PC-9 (cell line): Measurements from ENCODE around the gene MYD88.

Source experiments
- EZH2 ChIP-seq: fragments of 200-600 bp; sonication (generic); IDR thresholded peaks from 2 replicates; pipeline ENCODE4 v1.8.0; 2017; ENCODE audit warnings: antibody characterized with exemption, low read depth
- TF ChIP-seq, protein P1 (sequence below): fragments of 200-600 bp; sonication (generic); conservative IDR thresholded peaks from 2 replicates; pipeline ENCODE4 v1.6.1; 2017; ENCODE audit warnings: mixed run types, antibody characterized with exemption, mild to moderate bottlenecking, moderate library complexity

DNA sequence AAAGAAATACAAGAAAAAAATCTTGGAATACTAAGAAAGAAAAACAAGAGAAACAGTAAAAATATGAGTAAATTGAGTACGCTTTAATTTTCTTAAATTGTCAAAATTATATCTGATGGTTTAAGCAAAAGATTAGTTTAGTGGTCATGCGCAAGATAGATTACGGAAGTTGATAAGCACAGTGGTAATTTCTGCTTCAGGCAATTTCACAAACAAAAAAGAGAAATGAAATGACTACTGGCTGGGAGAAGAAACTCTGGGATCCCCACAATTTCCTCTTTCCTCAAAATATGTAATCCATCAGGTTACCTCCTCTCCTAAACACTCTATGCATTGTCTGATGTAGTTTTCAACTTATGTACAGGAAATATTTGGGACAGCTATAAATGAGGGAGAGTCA lies 9.0 kb downstream of the MYD88 start:
- TF ChIP-seq, protein P1, sequence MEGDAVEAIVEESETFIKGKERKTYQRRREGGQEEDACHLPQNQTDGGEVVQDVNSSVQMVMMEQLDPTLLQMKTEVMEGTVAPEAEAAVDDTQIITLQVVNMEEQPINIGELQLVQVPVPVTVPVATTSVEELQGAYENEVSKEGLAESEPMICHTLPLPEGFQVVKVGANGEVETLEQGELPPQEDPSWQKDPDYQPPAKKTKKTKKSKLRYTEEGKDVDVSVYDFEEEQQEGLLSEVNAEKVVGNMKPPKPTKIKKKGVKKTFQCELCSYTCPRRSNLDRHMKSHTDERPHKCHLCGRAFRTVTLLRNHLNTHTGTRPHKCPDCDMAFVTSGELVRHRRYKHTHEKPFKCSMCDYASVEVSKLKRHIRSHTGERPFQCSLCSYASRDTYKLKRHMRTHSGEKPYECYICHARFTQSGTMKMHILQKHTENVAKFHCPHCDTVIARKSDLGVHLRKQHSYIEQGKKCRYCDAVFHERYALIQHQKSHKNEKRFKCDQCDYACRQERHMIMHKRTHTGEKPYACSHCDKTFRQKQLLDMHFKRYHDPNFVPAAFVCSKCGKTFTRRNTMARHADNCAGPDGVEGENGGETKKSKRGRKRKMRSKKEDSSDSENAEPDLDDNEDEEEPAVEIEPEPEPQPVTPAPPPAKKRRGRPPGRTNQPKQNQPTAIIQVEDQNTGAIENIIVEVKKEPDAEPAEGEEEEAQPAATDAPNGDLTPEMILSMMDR: no peak
- TF ChIP-seq EZH2: no peak
